ENCODE measurements around the gene EIPR1. TPM values are rescaled to one million over a fixed set of nuclear protein-coding genes. Genes with fewer than 3 reads are reported as not detected.

EIPR1 gene
- total RNA-seq, 1 donor from 2014 or later, result 43.3 TPM

DNA sequence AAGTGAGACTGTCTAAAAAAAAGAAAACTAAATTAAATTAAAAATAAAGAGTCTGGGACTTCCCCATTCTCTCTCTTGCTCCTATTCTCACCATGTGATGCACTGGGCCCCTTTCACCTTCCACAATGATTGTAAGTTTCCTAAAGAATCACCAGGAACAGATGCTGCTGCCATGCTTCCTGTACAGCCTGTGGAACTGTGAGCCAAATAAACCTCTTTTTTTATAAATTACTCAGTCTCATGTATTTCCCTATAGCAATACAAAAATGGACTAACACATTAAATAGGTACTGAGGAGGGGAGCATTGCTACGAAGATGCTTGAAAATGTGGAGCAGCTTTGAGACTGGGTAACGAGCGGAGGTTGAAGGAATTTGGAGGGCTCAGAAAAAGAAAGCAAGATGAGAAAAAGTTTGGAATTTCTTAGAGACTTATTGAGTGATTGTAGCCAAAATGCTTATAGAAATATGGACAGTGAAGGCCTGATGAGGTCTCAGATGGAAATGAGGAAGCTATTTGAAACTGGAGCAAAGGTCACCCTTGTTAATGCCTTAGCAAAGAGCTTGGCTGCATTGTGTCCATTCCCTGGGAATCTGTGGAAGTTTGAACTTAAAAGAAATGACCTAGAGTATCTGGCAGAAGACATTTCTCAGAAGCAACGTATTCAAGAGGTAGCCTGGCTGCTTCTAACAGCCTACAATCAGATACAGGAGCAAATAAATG lies 128.7 kb downstream of the EIPR1 start:
- no peak for DNase-seq (ENCODE audit: low read depth)

DNA sequence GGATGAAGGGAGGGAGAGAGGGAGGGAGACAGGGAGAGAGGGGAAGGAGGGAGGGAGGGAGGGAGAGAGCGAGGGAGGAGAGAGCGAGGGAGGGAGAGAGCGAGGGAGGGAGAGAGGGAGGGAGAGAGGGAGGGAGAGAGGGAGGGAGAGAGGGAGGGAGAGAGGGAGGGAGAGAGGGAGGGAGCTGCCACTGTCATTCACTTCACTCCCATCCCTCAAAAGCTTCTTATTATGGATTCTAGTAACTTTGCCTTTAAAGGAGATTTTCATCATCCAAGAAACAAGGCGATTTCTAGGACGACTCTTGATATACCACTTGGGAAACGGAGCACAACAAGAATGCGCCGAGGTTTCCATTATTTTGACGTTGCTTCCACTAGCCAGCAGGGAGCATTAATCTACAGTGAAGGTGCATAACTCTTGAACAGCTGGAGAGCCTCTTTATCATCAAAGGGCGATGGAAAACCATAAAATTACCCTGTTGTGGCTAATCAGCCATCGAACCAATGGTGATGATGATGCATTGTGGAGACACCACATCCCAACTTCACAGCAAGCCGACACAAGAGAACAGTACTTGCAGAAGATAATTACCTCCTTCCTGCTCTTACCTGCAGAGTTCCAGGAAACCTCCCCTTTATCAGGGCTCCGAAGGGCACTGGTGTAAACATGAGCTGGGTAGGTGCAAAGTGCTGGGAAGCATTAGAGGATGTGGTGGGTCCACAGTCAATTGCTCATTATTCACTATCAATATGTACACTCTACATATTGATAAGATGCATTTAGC lies 130.5 kb downstream of the EIPR1 start:
- DNase-seq (ENCODE audit: low read depth), result no peak

DNA sequence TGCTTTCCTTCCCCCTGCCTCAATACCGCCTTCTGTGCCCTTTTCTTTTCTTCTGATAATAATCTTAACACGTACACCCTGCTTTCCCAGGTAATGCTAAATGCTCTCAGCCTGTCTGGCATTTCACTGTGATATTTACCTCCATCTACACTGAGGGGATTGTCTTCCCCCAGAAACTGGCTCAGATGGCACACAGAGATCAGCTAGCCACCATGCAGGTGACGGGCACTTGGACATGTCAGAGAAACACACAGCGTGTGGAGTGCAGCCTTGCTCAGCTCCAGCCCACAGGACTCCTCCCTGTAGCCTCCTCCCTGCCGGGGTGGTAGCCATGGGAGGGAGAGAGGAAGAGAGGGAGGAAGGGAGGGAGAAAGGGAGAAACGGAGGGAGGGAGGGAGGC lies 131.2 kb downstream of the EIPR1 start:
- no peak for DNase-seq (ENCODE audit: low read depth)

DNA sequence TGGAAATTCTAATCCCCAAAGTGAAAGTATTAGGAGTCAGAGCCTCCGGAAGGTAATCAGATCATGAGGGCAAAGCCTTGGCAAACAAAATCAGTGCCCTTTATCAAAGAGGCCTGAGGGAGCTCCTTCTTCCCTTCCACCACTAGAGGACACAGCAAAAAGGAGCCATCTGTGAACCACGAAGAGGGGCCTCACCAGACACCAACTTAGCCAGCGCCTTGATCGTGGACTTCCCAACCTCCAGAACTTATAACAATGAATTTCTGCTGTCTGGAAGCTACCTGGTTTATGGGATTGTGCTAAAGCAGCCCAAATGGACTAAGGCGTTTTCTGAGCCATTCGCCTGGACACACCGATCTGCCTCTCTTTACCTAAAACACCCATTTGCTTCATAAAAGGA lies 133.1 kb downstream of the EIPR1 start:
- no peak for DNase-seq (ENCODE audit: low read depth)

DNA sequence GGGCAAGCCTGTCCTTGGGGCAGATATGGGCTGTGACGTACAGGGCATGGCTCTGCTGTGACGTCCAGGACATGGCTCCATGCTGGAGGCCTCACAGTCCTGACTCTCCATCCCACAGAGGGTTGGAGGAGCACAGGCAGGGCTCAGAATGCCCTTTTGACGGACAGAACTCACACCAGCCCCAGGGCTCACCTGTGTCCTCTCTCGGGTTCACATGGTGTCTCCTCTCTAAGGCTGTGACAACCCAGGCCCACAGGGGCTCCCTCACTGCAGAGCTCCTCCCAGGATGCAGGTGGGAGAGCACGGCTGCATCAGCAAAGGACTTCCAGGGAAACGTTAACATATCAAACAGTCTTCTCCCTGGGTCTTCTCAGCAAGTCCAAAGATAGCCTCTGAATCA lies 133.8 kb downstream of the EIPR1 start:
- no peak for DNase-seq (ENCODE audit: low read depth)

DNA sequence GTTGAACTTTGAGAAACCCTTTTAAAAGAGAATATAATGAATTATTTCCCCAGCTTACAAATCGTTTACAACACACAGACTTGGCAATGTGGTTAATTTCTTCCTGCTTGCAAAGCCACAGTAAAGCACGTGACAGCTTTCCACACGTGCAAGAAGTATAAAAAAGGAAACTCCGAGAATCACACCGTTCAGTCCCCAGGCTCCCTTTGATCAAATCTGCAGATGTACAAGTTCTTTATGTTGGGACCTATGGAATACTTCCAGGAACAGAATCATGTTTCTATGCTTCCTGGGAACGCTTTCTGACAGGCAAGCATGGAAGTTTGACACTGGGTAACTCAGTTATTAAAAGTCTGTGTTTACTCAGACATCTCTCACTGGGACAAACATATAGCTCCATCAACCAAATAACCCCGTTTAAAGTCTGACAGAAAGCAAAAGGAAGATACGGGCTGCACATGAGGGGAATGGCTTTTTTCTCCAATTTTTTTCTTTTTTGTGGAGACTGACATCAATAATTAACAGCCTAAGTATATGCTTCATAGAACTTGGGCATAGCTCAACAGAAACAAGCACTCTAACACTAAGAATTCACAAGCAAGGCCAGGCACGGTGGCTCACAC lies 134.8 kb downstream of the EIPR1 start:
- DNase-seq (ENCODE audit: low read depth), result peak; percentile 19

DNA sequence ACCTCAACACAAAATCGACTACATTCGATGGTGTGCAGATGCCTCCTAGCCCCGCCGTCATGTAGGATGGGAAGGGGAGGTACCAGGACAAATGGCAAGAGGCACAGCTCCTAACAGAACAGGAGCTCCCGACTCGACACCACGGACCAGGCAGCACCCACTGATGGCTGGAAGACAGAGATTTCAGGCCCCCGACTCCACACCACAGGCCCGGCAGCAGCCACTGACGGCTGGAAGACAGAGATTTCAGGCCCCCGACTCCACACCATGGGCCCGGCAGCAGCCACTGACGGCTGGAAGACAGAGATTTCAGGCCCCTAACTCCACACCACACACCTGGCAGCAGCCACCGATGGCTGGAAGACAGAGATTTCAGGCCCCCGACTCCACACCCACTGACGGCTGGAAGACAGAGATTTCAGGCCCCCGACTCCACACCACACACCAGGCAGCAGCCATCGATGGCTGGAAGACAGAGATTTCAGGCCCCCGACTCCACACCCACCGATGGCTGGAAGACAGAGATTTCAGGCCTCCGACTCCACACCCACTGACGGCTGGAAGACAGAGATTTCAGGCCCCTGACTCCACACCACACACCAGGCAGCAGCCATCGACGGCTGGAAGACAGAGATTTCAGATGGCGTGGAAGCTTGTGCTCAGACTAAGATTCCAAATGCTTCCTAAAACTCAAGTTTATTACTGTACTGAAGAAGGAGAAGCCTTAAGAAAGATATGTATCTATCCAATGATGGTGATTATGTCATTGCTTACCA lies 135.5 kb downstream of the EIPR1 start:
- DNase-seq (ENCODE audit: low read depth), result no peak

DNA sequence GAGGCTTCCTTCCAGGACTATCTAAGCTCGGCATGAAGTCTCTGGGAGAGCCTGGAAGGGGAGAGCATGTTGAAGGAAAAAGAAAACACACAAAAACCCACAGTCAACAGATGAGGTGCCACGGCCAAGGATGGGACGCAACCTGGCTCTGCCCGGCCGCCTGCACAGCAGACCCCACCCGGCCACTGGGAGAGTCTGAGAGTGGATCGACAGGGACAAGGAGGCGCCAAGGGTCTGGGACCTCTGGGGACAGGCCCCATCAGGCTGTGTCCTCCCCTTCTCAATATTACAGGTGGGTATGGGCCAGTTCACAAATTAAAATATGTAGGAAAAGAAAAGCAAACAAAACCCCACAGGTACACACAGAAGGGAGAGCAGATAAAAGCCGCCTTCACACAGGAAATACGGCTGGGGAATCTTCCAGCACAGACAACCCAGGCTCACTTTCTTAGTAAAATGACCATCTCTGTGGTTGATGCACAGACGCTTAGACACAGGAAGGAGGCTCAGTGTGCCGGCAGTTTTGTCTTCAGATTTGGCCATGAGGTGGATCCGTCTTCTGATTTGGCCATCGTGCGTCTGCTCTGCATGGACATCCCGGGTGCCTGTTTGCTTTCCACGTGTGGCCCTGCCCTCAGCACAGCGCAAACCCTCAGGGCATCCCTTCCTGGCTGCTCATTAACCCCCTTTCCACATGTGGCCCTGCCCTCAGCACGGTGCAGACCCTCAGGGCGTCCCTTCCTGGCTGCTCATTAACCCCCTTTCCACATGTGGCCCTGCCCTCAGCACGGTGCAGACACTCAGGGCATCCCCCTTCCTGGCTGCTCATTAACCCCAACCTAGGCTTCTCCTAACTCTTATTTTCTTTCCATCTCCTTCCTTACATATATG lies 138.4 kb downstream of the EIPR1 start:
- no peak for DNase-seq (ENCODE audit: low read depth)

DNA sequence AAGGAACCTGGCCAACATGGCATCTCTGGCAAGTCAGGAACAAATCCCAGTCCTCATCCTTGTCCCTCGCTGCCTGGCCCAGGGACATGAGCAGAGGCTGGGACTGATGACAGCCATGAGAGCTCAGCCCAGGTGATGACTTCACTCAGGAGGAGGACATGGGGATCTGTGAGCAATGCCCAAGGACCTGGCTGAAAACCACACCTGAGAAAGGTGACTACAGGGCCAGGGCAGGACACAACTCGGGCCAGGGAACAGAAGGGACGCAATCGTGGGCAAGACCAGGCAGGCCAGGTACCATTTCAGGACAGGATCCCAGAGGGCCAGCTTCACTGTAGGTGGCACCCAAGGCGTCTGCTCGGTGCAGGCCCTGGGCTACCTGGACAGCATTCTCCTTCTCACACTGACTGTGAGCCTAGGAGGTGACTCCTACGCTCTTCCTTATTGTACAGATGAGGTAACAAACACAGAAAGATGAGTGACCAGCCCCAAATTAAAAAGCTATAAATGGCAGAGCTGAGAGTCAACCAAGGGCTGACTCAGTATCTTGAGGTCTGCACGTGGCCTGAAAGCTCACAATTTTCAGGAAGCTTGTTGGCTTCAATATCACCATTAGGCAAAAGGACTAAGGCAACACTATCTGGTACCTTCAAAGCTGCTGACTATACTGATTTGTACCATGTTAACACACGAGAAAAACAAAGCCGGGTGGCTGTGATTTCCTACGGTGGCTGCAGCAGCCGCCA lies 141.1 kb downstream of the EIPR1 start:
- no peak for DNase-seq (ENCODE audit: low read depth)

DNA sequence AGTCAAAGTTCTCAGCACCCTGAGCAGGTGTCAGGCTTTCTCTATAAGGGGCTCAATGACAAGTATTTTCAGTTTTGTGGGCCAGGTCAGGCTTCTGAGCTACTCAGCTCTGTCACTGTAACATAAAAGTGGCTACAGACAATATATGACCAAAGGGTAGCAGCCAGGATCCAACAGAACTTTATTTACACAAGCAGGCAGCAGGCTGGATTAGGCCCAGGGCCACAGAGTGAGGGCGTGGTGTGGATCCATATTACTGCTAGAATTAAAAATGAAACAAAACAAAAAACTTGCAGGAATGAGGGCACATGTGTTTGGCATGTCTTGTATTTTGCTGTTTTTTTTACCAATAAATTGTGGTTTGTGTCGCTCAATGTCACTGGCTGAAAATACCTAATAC lies 143.7 kb downstream of the EIPR1 start:
- DNase-seq (ENCODE audit: low read depth), result no peak

DNA sequence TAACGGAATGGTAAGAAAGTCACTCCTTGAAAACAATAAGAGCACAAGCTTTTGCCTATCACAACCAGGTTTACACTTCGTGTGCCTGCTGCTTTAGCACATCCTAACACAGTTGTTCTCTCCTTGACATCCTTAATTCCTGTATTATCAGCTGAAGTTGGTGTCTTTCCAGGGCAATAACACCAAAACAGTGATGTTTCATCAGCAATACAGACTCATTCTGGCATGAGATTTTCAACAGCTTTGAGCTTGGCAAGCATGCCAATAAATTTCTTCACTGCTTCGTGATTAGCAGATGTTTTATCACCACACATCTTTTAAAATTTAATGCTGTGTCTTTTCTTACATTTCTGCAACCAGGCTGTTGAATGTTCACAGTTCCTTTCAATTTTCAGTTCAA lies 148.4 kb downstream of the EIPR1 start:
- DNase-seq (ENCODE audit: low read depth), result no peak

DNA sequence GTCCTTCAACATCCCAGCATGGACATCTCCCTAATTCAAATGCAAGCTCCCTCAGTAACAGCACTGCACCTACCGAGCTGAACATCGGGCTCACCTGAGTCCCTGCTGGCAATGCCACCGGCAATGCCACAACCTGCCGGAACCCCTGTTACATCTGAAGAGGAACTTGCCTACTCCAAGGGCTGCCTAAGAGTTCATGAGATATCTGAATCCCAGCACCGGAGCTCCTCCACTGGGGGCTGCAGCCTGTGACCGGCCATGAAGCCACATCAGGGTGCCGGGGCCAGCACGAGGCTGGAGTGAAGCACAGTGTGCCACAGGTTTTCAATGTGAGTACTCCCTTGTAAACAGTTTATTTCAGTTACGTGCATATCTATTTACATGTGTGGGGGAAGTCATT lies 152.9 kb downstream of the EIPR1 start:
- DNase-seq (ENCODE audit: low read depth), result no peak

DNA sequence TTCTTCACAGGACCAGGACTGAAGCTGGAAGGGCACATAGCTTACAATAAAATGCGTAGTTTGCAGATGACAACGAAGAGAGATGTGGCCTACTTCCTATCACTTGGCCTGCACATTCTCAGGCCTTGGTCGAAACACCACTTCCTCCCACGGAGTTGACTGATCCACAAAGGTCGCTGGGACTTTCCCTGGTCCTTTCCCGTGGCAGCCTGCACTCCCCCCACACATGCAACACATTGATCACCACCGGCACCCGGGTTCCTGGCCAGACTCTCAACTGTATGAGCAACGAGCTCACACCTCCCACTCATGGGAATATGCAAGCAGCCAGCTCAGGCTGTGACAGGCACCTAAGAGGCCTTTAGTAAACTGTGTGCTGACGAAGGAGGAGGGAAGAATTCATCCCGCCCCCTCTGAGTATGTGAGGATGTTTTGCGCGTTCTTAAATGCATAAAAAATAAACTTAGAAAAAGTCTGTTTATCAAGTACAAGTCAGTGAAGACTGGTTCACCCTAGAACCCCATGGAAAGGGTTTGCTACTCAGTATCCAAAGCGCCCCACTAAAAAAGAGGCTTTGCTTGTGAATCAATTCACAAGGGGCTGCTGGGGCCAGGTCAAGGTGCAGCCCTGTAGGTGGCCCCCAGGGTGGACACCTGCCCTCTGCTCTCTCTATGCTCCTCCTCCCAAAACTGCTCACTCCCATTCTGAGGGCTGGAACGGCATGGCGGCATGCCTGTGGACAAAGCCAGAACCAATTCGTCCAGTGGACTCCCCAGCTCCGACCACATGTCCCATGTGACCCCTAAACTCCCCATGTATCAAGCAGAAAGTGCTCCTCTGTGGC lies 154.3 kb downstream of the EIPR1 start:
- DNase-seq (ENCODE audit: low read depth), result peak; percentile 2

DNA sequence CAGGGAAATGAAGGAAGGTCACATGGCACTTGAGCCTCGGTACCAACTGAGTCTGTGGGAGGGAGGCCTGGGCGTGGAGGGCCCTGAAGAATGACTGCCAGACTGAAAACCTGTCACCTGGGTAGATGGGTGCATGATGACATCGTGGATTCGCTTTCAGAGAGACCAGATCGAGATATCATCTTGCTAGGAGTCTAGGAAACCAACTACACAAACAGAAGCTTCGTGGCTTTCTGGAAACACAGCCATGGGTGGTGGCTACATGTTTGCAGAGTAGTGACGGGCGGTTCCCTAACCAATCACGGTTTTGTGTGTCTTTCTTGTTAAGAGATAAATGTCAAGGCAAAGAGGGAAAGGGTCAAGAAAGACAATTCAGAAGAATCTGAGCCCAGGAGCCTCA lies 155.0 kb downstream of the EIPR1 start:
- DNase-seq (ENCODE audit: low read depth), result no peak

DNA sequence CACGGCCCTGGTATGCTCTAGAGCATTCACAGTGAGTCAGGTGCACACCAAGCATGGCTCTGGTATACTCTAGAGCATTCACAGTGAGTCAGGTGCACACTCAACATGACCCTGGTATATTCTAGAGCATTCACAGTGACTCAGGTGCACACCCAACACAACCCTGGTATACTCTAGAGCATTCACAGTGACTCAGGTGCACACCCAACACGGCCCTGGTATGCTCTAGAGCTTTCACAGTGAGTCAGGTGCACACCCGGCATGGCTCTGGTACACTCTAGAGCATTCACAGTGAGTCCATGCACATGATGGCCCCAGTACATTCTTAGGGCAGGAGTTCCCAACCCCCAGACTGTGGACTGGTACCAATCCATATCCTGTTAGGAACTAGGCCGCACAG lies 158.1 kb downstream of the EIPR1 start:
- no peak for DNase-seq (ENCODE audit: low read depth)

DNA sequence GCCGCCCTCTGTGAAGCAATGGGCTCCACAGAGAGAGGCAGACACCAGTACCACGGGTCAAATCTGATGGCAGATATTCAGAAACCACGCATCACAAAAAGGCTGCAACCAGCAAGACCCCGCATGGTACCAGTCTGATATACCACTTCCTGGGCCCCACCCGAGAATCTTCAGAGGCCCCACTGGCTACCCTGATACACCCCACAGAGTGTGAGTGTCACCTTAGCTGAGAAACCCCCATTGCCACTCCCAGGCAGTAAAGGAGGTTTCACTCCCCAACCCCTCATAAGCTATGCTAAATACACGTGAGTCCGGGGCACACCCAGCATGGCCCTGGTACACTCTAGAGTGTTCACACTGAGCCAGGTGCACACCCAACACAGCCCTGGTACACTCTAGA lies 160.0 kb downstream of the EIPR1 start:
- DNase-seq (ENCODE audit: low read depth), result no peak

DNA sequence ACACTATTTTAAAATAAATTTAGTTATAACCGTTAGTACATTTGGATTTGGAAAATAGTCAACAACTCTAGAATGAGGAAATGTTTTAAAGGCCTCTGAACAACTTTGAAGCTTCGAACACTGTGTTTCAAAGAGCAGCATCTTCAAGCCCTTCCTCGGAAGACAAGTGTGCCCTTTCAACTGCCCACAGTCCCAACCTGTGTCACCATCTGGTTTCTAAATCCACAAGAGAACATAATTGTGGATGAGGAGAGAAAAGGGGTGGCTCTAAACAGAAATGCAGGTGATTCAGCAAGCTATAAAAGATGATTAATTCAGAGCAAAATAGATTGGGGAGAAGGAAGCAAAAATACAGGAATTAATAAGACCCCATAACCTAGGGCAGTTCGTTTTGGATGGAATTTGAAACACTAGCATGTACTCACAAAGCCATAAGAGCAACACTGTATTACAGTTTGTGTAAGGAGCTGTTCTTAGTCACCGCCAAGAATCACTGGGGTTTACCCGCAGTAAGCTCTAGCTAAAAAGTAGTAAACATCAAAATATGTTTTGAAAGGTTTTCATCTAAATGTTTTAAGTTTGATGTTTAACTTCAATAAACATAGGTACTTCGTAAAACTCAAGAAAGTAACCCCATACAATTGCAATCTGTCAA lies 160.7 kb downstream of the EIPR1 start:
- DNase-seq (ENCODE audit: low read depth), result no peak

DNA sequence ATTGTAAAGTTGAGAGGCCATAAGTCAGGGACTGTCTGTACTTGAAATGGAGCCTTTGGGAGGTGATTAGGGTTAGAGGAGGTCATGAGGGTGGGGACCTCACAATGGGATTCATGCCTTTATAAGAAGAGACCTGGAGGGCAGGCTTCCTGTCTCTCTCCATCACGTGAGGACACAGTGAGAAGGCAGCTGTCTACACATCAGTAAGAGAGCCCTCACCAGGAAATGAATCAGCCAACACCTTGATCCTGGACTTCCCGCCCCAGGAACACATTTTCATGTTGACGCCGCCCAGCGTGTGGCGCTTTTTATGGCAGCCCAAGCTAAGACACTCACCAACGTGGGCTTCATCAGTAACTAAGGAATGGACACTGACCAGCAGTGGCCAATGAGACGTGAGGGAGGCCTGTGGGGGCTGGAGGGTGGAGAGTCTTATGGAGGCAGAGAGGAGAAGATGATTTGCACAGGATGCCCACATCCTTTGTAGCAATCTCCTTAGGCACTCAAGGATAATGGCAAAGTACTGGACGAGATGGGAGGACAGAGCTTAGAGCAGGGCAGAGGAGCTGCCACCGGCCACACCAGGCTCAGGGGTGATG lies 162.7 kb downstream of the EIPR1 start:
- DNase-seq (ENCODE audit: low read depth), result no peak

DNA sequence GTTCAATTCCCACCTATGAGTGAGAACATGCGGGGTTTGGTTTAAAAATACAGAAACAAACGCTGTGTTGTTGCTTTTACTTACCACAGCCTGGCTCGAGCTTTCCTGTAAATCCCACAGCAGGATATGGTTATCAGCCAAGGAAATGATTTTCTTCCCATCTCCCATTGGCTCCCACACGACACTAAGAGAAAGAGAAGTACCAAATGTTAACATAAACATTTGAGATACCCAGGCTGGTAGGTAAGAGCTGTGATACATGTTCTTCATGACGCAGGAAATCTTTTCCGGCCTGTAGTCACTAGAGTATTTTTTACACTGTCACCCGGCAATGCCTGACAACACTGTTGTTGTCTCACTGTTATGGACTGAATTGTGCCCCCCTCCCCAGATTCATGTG lies 163.6 kb downstream of the EIPR1 start:
- DNase-seq (ENCODE audit: low read depth), result no peak
